ENCODE measurements around the gene SLC5A11.

- TF ChIP-seq SUZ12 (IDR thresholded peaks at IDR 0.05) (no peak), FOXA1 (IDR thresholded peaks at IDR 0.05) (no peak), SP1 (IDR thresholded peaks at IDR 0.05) (no peak), NFRKB (IDR thresholded peaks at IDR 0.05) (no peak), PKNOX1 (IDR thresholded peaks at IDR 0.05) (no peak), BHLHE40 (IDR thresholded peaks at IDR 0.05; ENCODE audit: borderline replicate concordance) (no peak), FOXK2 (IDR thresholded peaks at IDR 0.05) (no peak), L3MBTL2 (conservative IDR thresholded peaks at IDR 0.05) (no peak), ELF4 (IDR thresholded peaks at IDR 0.05) (no peak), FOXM1 (IDR thresholded peaks at IDR 0.05; ENCODE audit: borderline replicate concordance) (no peak), ARNT (IDR thresholded peaks at IDR 0.05) (no peak), LEF1 (IDR thresholded peaks at IDR 0.05; ENCODE audit: borderline replicate concordance) (no peak), ZNF384 (IDR thresholded peaks at IDR 0.05) (no peak)
Measured at GRCh38 chr16:24826817-24827566, 18.8 kb upstream of the SLC5A11 start.
